M059J (cell line): ENCODE measurements around the gene MEIS1. TPM values are rescaled to one million over a fixed set of nuclear protein-coding genes. Genes with fewer than 3 reads are reported as not detected.
"Not testable (repeated sequence)": the region's sequence is repeated elsewhere in the genome, so short reads cannot be mapped to it uniquely, and the experiment has no call there.

Experiments
- DNase-seq: peaks from one replicate; pipeline ENCODE4 v3.0.0-alpha.2; 2012; ENCODE audit warnings: low read depth
- total RNA-seq: library from RNA; depleted of rRNA; stranded (reverse); fragments of >200 nt; shearing (Covaris generic); gene quantifications from 2 replicates; pipeline ENCODE4 v1.2.3, GENCODE V29; 2014; rRNA removed

Gene MEIS1
- 3.4 and 4.5 TPM in 2 replicates for total RNA-seq

GRCh38 chr2:66434679-66435548, at the start of gene MEIS1:
Gene MEIS1 (plus strand): TSS chr2:66435125. CDS start chr2:66435857, 732 bp downstream.
- DNase-seq, result peak; percentile 92

GRCh38 chr2:66387016-66387753, 47.7 kb upstream of the MEIS1 start:
- no peak for DNase-seq

- DNase-seq, result peak; percentile 16
These were observed 45.2 kb upstream of the MEIS1 start for GRCh38 chr2:66389651-66390131.

GRCh38 chr2:66390152-66390551, 44.8 kb upstream of the MEIS1 start:
- DNase-seq, result no peak

- DNase-seq, result no peak
These were observed 44.1 kb upstream of the MEIS1 start for GRCh38 chr2:66390811-66391210.

- not testable (repeated sequence) for DNase-seq
These were observed 43.7 kb upstream of the MEIS1 start for GRCh38 chr2:66391240-66391639.

GRCh38 chr2:66405473-66405872, 29.5 kb upstream of the MEIS1 start:
- DNase-seq, result no peak

GRCh38 chr2:66408905-66409304, 26.0 kb upstream of the MEIS1 start:
- DNase-seq, result no peak

- no peak for DNase-seq
These were observed 22.1 kb upstream of the MEIS1 start for GRCh38 chr2:66412874-66413273.

- DNase-seq, result no peak
These were observed 20.0 kb upstream of the MEIS1 start for GRCh38 chr2:66414896-66415295.

- no peak for DNase-seq
These were observed 16.5 kb upstream of the MEIS1 start for GRCh38 chr2:66418381-66418780.

- no peak for DNase-seq
These were observed 13.3 kb upstream of the MEIS1 start for GRCh38 chr2:66421612-66422011.

- no peak for DNase-seq
These were observed 11.4 kb upstream of the MEIS1 start for GRCh38 chr2:66423391-66424124.

- DNase-seq, result no peak
These were observed 8.4 kb upstream of the MEIS1 start for GRCh38 chr2:66426244-66427111.

GRCh38 chr2:66427300-66427699, 7.6 kb upstream of the MEIS1 start:
- DNase-seq, result no peak

- DNase-seq, result peak; percentile 60
These were observed 5.8 kb upstream of the MEIS1 start for GRCh38 chr2:66428986-66429612.

- no peak for DNase-seq
These were observed 5.0 kb upstream of the MEIS1 start for GRCh38 chr2:66429693-66430504.

GRCh38 chr2:66430505-66431273, 4.2 kb upstream of the MEIS1 start:
- no peak for DNase-seq

- DNase-seq, result no peak
These were observed 3.7 kb upstream of the MEIS1 start for GRCh38 chr2:66431274-66431642.
